GM12878 (cell line): ENCODE data around the gene ATP7A. TPM values are rescaled to one million over a fixed set of nuclear protein-coding genes. Genes with fewer than 3 reads are reported as not detected.

Experiments
- EED ChIP-seq: sonication (generic); IDR thresholded peaks from 2 replicates; pipeline ENCODE4 v1.6.1; 2016; ENCODE audit warnings: antibody characterized with exemption, low read depth
- EZH2 ChIP-seq: IDR thresholded peaks from 2 replicates; pipeline ENCODE4 v1.6.1; 2012; ENCODE audit warnings: low read depth, mild to moderate bottlenecking, control low read depth, inconsistent platforms, low read length, borderline replicate concordance; ENCODE audit not compliant: control insufficient read depth
- FOS ChIP-seq: IDR thresholded peaks from 3 replicates; pipeline ENCODE4 v1.6.1; 2011; ENCODE audit warnings: borderline replicate concordance; ENCODE audit not compliant: insufficient read length; ENCODE audit errors: extremely low read depth
- FOXM1 ChIP-seq: IDR thresholded peaks from 2 replicates; pipeline ENCODE4 v1.6.1; 2012; ENCODE audit warnings: low read depth, mild to moderate bottlenecking, inconsistent platforms, low read length, moderate library complexity
- KAT2A ChIP-seq: conservative IDR thresholded peaks from 2 replicates; pipeline ENCODE4 v1.6.1; 2011; ENCODE audit warnings: low read depth, low read length; ENCODE audit not compliant: control insufficient read depth
- MTA3 ChIP-seq: IDR thresholded peaks from 2 replicates; pipeline ENCODE4 v1.6.1; 2012; ENCODE audit warnings: low read length, inconsistent platforms, borderline replicate concordance
- RUNX3 ChIP-seq: IDR thresholded peaks from 2 replicates; pipeline ENCODE4 v1.6.1; 2012; ENCODE audit warnings: low read length, inconsistent platforms
- STAT1 ChIP-seq: fragments of 450-650 bp; conservative IDR thresholded peaks from 2 replicates; pipeline ENCODE4 v1.6.1; 2014; ENCODE audit warnings: antibody characterized with exemption, mild to moderate bottlenecking
- ZBED1 ChIP-seq: IDR thresholded peaks from 2 replicates; pipeline ENCODE4 v1.6.1; 2016; ENCODE audit warnings: borderline replicate concordance
- ZNF274 ChIP-seq: IDR thresholded peaks from one replicate; pipeline ENCODE4 v1.8.0; 2011; ENCODE audit not compliant: insufficient read length, insufficient read depth
- polyA plus RNA-seq, 11 experiments: library from polyadenylated mRNA; depleted of rRNA in 4 of 11; unstranded in 6 of 11; stranded (reverse) in 5 of 11; fragments of >200 nt; fragmentation: Nextera tagmentation in 4 of 11; fragmentation: Illumina TruSeq in 1 of 11; extraction: Ambion mirVana in 4 of 11; extraction: Trizol in 1 of 11; gene quantifications; 1 replicate in 1 of 11; 2 replicates in 10 of 11; pipeline versions ENCODE4 v1.2.1 to v1.2.3, GENCODE V29; 2011 to 2016; ENCODE audit warnings: inconsistent platforms in 2 of 11, missing spikeins in 2 of 11, low read depth in 1 of 11
- total RNA-seq, 4 experiments: library from RNA; depleted of rRNA in 3 of 4; stranded (reverse); fragments of >200 nt in 3 of 4; fragmentation: Illumina TruSeq in 1 of 4; extraction: Trizol in 1 of 4; gene quantifications; 2 replicates each; pipeline versions ENCODE4 v1.2.1 to v1.2.3, GENCODE V29; 2013 to 2021
- TF ChIP-seq, protein P1 (sequence below): fragments of 450-650 bp; formaldehyde crosslinking; IDR thresholded peaks from 2 replicates; pipeline ENCODE4 v1.4.0; 2022; ENCODE audit warnings: mild to moderate bottlenecking, moderate library complexity
- TF ChIP-seq, protein P2 (sequence below): fragments of 450-650 bp; IDR thresholded peaks from 2 replicates; pipeline ENCODE4 v1.6.1; 2017; ENCODE audit warnings: low read depth, mild to moderate bottlenecking, moderate library complexity

The ATP7A gene
- total and polyA plus RNA-seq, 10 of the 15 experiments (the other 5 are each of a cell fraction or from before 2014, with no cell fraction given): 2.5 to 12.0 (median 7.6) TPM

DNA sequence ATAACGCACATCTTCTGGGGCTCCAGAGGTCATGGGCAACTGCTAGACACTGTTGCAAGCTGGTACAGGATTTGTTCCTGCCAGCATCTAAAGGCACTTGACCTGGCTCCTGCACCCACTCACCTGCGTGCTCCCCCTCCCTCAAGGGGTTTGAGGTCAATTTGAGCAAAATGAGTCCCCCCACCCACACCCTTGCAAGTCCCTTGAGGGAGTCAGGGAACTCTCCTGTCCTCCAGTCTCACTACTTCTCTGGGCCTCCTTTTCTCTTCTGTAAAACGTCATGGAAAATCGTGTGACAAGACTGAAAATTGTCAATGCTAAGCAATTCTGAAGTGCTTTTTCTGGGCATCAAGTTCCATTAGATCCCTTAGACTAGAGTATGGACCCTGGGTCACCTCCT lies 153.7 kb downstream of the ATP7A start (continued):
- TF ChIP-seq EZH2 (no peak), ZBED1 (no peak), EED (no peak), FOXM1 (peak; percentile 29; the same call in 1 of the 2 replicates), ZNF274 (no peak), MTA3 (no peak), STAT1 (no peak), KAT2A (no peak), RUNX3 (peak; percentile 50; the same call in 1 of the 2 replicates), FOS (no peak)
- TF ChIP-seq, protein P1, sequence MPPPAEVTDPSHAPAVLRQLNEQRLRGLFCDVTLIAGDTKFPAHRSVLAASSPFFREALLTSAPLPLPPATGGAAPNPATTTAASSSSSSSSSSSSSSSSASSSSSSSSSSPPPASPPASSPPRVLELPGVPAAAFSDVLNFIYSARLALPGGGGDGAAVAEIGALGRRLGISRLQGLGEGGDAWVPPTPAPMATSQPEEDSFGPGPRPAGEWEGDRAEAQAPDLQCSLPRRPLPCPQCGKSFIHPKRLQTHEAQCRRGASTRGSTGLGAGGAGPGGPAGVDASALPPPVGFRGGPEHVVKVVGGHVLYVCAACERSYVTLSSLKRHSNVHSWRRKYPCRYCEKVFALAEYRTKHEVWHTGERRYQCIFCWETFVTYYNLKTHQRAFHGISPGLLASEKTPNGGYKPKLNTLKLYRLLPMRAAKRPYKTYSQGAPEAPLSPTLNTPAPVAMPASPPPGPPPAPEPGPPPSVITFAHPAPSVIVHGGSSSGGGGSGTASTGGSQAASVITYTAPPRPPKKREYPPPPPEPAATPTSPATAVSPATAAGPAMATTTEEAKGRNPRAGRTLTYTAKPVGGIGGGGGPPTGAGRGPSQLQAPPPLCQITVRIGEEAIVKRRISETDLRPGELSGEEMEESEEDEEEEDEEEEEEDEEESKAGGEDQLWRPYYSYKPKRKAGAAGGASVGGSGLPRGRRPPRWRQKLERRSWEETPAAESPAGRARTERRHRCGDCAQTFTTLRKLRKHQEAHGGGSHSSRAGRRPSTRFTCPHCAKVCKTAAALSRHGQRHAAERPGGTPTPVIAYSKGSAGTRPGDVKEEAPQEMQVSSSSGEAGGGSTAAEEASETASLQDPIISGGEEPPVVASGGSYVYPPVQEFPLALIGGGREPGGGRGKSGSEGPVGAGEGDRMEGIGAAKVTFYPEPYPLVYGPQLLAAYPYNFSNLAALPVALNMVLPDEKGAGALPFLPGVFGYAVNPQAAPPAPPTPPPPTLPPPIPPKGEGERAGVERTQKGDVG (CRISPR knock-in tag): no peak
- TF ChIP-seq, protein P2, sequence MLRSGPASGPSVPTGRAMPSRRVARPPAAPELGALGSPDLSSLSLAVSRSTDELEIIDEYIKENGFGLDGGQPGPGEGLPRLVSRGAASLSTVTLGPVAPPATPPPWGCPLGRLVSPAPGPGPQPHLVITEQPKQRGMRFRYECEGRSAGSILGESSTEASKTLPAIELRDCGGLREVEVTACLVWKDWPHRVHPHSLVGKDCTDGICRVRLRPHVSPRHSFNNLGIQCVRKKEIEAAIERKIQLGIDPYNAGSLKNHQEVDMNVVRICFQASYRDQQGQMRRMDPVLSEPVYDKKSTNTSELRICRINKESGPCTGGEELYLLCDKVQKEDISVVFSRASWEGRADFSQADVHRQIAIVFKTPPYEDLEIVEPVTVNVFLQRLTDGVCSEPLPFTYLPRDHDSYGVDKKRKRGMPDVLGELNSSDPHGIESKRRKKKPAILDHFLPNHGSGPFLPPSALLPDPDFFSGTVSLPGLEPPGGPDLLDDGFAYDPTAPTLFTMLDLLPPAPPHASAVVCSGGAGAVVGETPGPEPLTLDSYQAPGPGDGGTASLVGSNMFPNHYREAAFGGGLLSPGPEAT: no peak
- TF ChIP-seq, all 136 proteins: peak for 10
